Stimulated activated CD4-positive, alpha-beta T cell treated with anti-CD3 and anti-CD28 coated beads, Interleukin-12 subunit alpha, Interleukin-12 subunit beta, amount 100 ng/mL, for 24 hours (primary cell): ENCODE data around the gene PDK1.
"Not testable (repeated sequence)": the region's sequence is repeated elsewhere in the genome, so short reads cannot be mapped to it uniquely, and the experiment has no call there.

Experiments
- DNase-seq, 2 experiments: peaks; one replicate each; pipeline ENCODE4 v3.0.0-alpha.2; 2020; ENCODE audit warnings: low read depth in 2 of 2

Gene PDK1

GRCh38 chr2:172555522-172556283 is at the start of gene PDK1:
TSS of gene PDK1 (plus strand) at chr2:172556090. CDS start at chr2:172556151, 61 bp downstream.
- DNase-seq = peak; percentile 84 to 85

GRCh38 chr2:172507199-172507598 is 48.7 kb upstream of the PDK1 start:
- DNase-seq = no peak

- no peak for DNase-seq
These were observed 45.8 kb upstream of the PDK1 start for GRCh38 chr2:172510088-172510487.

- no peak for DNase-seq
These were observed 45.3 kb upstream of the PDK1 start for GRCh38 chr2:172510548-172510947.

- DNase-seq = no peak
These were observed 42.9 kb upstream of the PDK1 start for GRCh38 chr2:172512810-172513523.

DNA sequence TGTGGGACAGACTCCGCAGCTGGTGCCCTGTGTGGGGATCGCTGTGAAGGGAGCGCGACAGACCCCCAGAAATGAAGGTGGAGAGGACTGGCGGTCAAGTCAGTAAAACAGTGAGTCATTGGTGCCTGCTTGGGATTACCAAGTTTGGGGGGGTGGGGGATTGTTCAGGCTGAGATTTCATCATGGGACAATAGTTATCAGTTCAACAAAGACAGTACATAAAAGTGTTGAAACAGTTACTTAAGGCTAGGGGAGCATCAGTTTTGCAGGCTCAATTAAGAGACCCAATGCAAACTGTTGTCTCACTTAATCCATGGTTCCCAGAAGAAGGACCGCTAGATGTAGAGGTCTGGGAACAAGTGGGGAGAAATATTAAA is 42.4 kb upstream of the PDK1 start:
- no peak for DNase-seq

DNA sequence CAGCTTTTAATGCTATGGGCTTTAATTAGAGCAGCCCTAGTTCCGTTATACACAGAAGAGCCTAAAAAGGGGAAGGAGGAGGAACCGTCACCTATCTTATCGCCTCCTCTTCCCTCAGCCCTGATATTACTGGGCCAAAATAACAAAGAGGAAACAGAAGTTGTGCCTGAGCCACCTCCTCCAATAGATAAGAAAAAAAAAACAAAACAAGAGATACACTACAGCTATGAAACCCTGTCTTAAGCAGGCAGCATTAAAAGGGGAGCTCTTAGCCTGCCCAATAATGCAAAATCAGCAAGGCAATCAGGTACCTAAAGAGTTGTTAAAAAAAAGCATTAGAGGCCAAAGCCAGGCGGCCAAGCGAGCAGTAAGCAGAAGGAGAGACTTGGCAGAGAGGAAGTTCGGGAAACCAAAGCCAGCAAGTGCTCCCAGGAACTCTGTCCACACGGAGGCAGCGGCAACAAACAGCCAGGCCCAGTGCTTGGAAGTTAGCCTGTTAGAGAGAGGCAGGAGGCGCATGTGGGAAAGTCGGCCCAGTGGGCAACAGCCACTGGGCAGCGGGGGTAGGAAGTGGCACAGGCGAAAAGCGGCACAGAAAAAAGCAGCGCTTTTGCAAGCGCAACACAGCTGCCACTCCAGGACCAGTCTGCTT is 41.8 kb upstream of the PDK1 start:
- no peak for DNase-seq

DNA sequence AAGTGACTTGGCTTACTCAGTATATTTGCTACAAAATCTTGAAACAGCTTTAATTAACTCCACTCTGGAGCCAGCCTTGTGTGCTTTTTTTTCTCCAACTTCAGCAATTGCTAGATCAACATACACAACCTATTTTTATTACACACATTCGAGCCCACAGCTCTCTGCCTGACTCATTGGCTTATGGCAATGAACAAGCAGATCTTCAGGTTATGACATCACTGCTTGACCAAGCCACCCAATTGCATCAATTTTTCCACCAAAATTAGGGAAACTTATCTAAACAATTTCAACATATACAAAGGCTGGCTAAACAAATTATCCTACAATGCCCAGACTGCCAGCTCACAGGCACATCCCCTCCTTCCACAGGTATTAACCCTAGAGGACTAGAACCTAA is 39.6 kb upstream of the PDK1 start:
- no peak for DNase-seq

DNA sequence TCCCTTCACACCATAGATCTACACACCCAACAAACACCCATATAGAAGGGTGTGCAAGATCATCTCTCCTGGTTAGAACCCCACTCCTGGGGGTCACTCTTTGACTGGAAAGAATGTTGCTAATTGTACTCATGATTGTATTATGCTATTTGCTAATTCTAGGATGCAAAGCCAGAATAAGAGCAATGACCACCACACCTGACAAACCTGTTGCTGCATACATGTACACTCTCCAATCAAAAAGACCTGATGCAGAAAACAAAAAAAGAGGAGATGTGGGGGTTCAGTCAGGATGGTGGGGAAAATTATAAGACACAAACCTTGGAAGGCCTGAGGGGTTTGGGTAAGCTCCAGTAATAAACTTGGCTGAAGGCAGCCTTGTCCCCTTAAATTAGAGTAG is 36.9 kb upstream of the PDK1 start:
- no peak for DNase-seq

GRCh38 chr2:172525601-172526000 is 30.3 kb upstream of the PDK1 start:
- DNase-seq = no peak

DNA sequence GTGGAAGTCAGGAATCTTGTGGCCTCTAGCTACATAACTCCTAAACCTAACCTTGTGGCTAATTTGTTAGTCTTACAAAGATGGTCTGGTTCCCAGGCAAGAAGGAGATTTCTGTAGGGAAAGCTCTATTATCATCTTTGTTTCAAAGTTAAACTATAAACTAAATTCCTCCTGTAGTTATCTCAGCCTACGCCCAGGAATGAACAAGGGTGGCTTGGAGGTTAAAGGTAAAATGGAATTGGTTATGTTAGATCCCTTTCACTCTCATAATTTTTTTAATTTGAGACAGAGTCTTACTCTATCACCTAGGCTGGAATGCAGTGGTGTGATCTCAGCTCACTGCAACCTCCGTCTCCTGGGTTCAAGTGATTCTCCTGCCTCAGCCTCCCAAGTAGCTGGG is 24.6 kb upstream of the PDK1 start:
- DNase-seq = no peak

DNA sequence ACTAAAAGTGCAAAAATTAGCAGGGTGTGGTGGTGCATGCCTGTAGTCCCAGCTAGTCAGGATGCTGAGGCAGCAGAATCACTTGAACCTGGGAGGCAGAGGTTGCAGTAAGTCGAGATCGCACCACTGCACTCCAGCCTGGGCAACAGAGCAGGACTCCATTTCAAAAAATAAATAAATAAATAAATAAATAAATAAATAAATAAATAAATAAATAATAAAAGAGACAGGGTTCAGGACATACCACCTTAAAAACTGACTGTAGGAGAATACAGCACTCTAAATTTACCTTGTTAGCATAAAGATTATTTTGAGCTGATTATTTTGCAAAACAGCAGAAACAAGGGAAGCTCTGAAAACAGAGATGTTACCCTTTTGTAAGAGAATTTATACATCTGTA is 23.4 kb upstream of the PDK1 start:
- DNase-seq = not testable (repeated sequence)

GRCh38 chr2:172533687-172534086 is 22.2 kb upstream of the PDK1 start:
- DNase-seq = no peak

DNA sequence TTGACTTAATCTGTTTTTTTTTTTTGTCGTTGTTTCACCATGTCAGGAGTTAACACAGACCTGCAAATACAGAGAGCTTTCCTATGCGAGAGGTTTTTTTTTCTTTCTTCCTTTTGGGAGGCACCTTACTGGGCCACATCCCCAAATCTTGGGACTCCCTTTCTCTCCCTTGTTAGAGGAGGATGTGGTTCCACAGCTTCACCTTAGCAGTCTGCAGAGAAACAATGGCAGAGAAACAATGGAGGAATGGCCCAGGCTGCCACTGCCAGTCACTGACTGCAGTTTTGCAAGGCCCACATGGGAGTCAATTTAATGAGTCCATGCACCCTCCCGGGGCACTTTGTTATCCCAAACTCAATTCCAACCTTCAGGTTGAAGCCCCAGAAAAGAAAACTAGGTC is 20.8 kb upstream of the PDK1 start:
- DNase-seq = no peak

DNA sequence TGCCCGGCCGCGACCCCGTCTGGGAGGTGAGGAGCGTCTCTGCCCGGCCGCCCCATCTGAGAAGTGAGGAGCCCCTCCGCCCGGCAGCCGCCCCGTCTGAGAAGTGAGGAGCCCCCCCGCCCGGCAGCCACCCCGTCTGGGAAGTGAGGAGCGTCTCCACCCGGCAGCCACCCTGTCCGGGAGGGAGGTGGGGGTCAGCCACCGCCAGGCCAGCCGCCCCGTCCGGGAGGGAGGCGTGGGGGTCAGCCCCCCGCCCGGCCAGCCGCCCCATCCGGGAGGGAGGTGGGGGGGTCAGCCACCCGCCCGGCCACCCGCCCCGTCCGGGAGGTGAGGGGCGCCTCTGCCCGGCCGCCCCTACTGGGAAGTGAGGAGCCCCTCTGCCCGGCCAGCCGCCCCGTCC is 18.0 kb upstream of the PDK1 start:
- DNase-seq = not testable (repeated sequence)

- no peak for DNase-seq
These were observed 16.1 kb upstream of the PDK1 start for GRCh38 chr2:172539767-172540166.

DNA sequence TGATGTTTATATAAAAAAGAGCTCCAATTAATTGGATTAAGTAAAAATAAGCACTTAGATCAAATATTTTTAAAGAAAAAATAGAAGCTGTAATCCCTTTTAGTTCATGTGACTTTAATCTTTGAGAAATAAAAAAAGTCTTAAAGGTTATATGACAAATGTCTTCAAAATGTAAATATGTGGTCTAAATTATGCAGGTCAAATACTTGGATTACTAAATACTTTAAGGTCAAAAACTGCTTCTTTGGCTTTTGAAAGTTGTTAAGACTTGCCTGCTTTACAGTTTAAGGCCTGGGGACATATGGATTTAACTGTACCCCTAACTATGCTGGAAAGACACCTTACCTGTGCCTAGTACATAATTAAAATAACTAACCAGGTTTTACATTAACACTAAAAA is 15.5 kb upstream of the PDK1 start:
- no peak for DNase-seq

DNA sequence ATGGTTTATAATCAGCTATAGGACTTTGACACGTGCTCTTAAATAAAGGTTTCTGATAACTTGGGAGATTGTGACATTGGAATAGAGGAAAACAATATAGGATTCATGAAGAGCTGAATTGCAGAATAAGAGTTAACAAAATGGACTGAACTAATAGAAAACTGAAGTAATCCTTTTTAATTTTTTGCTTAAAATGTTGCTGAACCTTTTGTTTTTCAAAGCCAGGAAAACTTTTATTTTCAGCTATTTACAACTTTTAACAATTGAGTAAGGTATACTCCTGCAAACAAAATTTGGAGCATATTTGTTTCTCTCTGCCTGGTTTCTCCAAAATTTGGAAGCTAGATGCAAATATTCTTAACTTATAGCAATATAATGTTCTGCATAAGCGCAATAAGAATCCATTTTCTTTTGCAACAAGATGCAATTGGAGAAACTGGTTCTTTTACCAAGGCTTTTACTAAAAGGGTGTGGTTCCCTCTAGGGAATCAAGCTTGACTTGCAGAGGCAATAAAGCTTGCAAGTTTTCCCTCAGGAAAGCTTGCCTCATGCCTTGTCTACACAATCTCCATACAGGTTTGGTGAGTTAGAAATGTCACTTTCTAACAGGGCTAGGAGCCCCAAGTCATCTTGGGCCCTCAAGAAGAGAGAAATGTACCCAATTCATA is 10.3 kb upstream of the PDK1 start:
- no peak for DNase-seq

DNA sequence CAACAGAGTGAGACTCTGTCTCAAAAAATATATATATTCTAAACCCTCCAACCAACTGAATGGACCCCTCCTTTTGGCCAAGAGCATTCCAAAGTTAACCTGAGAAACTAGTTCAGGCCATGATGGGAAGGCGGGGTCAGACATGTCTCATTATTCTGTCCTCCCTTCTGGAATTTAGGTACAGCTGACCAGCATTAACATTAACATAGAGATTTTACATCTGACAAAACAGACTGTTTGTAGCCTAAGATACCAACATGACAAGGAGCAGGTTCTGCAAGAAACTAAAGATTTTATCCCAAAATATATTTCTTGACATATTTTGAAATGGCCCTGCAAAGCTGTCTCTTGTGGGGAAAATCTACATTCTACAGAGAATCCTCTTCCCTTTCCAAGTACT is 6.8 kb upstream of the PDK1 start:
- DNase-seq = no peak

DNA sequence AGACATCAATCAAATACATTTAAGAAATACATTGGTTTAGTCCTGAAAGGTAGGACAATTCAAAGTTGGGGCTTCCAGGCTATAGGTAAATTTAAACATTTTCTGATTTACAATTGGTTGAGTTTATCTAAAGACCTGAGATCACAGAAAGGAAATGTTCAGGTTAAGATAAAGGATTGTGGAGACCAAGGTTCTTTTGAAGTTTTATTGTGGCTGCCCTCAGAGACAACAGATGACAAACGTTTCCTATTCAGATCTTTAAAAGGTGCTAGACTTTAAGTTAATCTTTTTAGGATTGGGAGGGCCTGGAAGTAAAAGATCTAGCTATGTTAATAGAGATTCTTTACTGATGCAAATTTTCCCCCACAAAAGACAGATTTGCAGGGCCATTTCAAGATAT is 6.1 kb upstream of the PDK1 start:
- not testable (repeated sequence) for DNase-seq

- no peak for DNase-seq
These were observed 5.5 kb upstream of the PDK1 start for GRCh38 chr2:172550419-172550818.

- DNase-seq = no peak
These were observed 4.6 kb upstream of the PDK1 start for GRCh38 chr2:172551271-172551670.
